HepG2 (cell line): ENCODE measurements around the gene TMEM232. TPM values are rescaled to one million over a fixed set of nuclear protein-coding genes. Genes with fewer than 3 reads are reported as not detected.

Experiments
- BRCA1 ChIP-seq: sonication (generic); formaldehyde crosslinking; IDR thresholded peaks from 2 replicates; pipeline ENCODE4 v1.4.0; 2020; ENCODE audit warnings: missing genetic modification reagents
- ELF1 ChIP-seq: sonication (generic); formaldehyde crosslinking; IDR thresholded peaks from 2 replicates; pipeline ENCODE4 v1.4.0; 2020; ENCODE audit warnings: missing genetic modification reagents
- ETV5 ChIP-seq: IDR thresholded peaks from 2 replicates; pipeline ENCODE4 v1.6.1; 2018; ENCODE audit warnings: missing biosample characterization, missing genetic modification reagents, inconsistent platforms, borderline replicate concordance
- ETV6 ChIP-seq: sonication (generic); formaldehyde crosslinking; conservative IDR thresholded peaks from 2 replicates; pipeline ENCODE4 v1.4.0; 2020; ENCODE audit warnings: missing genetic modification reagents
- GLI4 ChIP-seq: sonication (generic); formaldehyde crosslinking; IDR thresholded peaks from 2 replicates; pipeline ENCODE4 v1.5.1; 2020; ENCODE audit warnings: missing genetic modification reagents, mild to moderate bottlenecking, moderate library complexity, borderline replicate concordance
- KAT8 ChIP-seq: IDR thresholded peaks from 2 replicates; pipeline ENCODE4 v1.6.1; 2016; ENCODE audit warnings: missing genetic modification reagents, missing compliant biosample characterization
- MXI1 ChIP-seq: IDR thresholded peaks from 3 replicates; pipeline ENCODE4 v1.6.1; 2012; ENCODE audit warnings: low read depth, low read length, inconsistent platforms, borderline replicate concordance
- NFKBIZ ChIP-seq: IDR thresholded peaks from 2 replicates; pipeline ENCODE4 v1.6.1; 2018; ENCODE audit warnings: missing genetic modification reagents, missing compliant biosample characterization
- RFXAP ChIP-seq: sonication (generic); formaldehyde crosslinking; IDR thresholded peaks from 2 replicates; pipeline ENCODE4 v1.4.0; 2020; ENCODE audit warnings: missing genetic modification reagents, borderline replicate concordance
- SOX6 ChIP-seq, 2 experiments: fragments of 450-650 bp in 1 of 2; sonication (generic) in 1 of 2; formaldehyde crosslinking in 1 of 2; IDR thresholded peaks; 2 replicates each; pipeline versions ENCODE4 v1.4.0 to v1.6.1; 2017 to 2020; ENCODE audit warnings: antibody characterized with exemption in 1 of 2, mild to moderate bottlenecking in 1 of 2, missing genetic modification reagents in 1 of 2
- SP4 ChIP-seq: sonication (generic); formaldehyde crosslinking; IDR thresholded peaks from 2 replicates; pipeline ENCODE4 v1.8.1; 2023; ENCODE audit warnings: mild to moderate bottlenecking, missing genetic modification reagents
- ZNF121 ChIP-seq: sonication (generic); formaldehyde crosslinking; IDR thresholded peaks from 2 replicates; pipeline ENCODE4 v1.5.0; 2020; ENCODE audit warnings: mild to moderate bottlenecking, missing genetic modification reagents
- ZNF180 ChIP-seq: sonication (generic); formaldehyde crosslinking; IDR thresholded peaks from 2 replicates; pipeline ENCODE4 v1.4.0; 2020; ENCODE audit warnings: low read depth, missing genetic modification reagents, borderline replicate concordance
- ZNF343 ChIP-seq: sonication (generic); formaldehyde crosslinking; IDR thresholded peaks from 2 replicates; pipeline ENCODE4 v1.4.0; 2020; ENCODE audit warnings: mild to moderate bottlenecking, missing genetic modification reagents
- ZNF782 ChIP-seq: sonication (generic); formaldehyde crosslinking; IDR thresholded peaks from 2 replicates; pipeline ENCODE4 v1.4.0; 2020; ENCODE audit warnings: missing genetic modification reagents, mild to moderate bottlenecking, borderline replicate concordance
- polyA plus RNA-seq, 8 experiments: library from polyadenylated mRNA; depleted of rRNA in 3 of 8; stranded (reverse) in 7 of 8; unstranded in 1 of 8; fragments of >200 nt; fragmentation: Illumina TruSeq in 4 of 8; extraction: Trizol in 4 of 8; gene quantifications; 2 replicates each; pipeline versions ENCODE4 v1.2.1 to v1.2.3, GENCODE V29; 2011 to 2016; ENCODE audit warnings: low read depth in 4 of 8, missing spikeins in 1 of 8, mixed read lengths in 1 of 8; ENCODE audit not compliant: insufficient read depth in 1 of 8
- total RNA-seq, 5 experiments: library from RNA; depleted of rRNA; stranded (reverse); fragments of >200 nt; fragmentation: Illumina TruSeq; extraction: Trizol; gene quantifications; 2 replicates each; pipeline ENCODE4 v1.2.3, GENCODE V29; 2016; ENCODE audit warnings: low read depth in 1 of 5
- TF ChIP-seq, protein P1 (sequence below): sonication (generic); formaldehyde crosslinking; IDR thresholded peaks from 2 replicates; pipeline ENCODE4 v1.5.0; 2020; ENCODE audit warnings: mild to moderate bottlenecking, missing genetic modification reagents, borderline replicate concordance
- TF ChIP-seq, protein P2 (sequence below): sonication (generic); formaldehyde crosslinking; IDR thresholded peaks from 2 replicates; pipeline ENCODE4 v1.5.1; 2020; ENCODE audit warnings: missing genetic modification reagents, mild to moderate bottlenecking, borderline replicate concordance
- TF ChIP-seq, protein P3 (sequence below): sonication (generic); formaldehyde crosslinking; conservative IDR thresholded peaks from 2 replicates; pipeline ENCODE4 v1.5.0; 2020; ENCODE audit warnings: missing genetic modification reagents
- TF ChIP-seq, protein P4 (sequence below): sonication (generic); formaldehyde crosslinking; IDR thresholded peaks from 2 replicates; pipeline ENCODE4 v1.4.0; 2020; ENCODE audit warnings: mild to moderate bottlenecking, missing genetic modification reagents

Gene TMEM232
- total and polyA plus RNA-seq, 2 of the 13 experiments (the other 11 are each of a cell fraction or from before 2014, with no cell fraction given), result 0.29 to 0.71 TPM

DNA sequence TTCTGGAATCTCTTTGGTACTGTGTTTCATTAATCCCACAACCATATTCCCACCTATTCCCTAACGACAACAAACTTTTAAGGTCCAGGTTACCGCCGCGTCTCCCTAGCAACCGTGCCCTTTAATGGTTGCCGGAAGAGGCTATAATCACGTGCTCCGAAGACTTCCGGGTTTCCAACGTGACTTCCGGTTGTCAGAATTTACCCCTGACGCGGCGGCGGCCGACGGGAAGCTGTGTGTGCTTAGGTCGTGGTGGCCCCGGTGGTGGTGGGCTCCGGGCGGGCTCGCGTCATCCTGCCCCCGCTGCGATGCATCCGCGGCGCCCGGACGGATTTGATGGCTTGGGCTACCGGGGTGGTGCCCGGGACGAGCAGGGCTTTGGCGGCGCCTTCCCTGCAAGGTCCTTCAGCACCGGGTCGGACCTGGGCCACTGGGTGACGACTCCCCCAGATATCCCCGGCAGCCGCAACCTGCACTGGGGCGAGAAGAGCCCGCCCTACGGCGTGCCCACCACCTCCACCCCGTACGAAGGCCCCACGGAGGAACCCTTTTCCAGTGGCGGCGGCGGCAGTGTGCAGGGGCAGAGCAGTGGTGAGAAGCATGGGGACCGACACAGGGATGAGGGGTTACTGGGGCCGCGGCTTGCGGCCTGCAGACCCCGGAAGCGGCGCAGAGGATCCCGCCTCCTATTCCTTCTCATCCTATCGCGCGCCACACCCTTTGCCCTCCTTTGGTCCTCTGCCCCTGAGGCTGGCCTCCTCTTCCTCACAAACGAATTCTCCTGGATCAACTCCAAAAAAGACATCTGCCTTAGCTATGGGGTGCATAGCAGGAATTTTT, 12.6 kb upstream of the TMEM232 start, which contains the start of gene SLC25A46 (continued):
- TF ChIP-seq, protein P1, sequence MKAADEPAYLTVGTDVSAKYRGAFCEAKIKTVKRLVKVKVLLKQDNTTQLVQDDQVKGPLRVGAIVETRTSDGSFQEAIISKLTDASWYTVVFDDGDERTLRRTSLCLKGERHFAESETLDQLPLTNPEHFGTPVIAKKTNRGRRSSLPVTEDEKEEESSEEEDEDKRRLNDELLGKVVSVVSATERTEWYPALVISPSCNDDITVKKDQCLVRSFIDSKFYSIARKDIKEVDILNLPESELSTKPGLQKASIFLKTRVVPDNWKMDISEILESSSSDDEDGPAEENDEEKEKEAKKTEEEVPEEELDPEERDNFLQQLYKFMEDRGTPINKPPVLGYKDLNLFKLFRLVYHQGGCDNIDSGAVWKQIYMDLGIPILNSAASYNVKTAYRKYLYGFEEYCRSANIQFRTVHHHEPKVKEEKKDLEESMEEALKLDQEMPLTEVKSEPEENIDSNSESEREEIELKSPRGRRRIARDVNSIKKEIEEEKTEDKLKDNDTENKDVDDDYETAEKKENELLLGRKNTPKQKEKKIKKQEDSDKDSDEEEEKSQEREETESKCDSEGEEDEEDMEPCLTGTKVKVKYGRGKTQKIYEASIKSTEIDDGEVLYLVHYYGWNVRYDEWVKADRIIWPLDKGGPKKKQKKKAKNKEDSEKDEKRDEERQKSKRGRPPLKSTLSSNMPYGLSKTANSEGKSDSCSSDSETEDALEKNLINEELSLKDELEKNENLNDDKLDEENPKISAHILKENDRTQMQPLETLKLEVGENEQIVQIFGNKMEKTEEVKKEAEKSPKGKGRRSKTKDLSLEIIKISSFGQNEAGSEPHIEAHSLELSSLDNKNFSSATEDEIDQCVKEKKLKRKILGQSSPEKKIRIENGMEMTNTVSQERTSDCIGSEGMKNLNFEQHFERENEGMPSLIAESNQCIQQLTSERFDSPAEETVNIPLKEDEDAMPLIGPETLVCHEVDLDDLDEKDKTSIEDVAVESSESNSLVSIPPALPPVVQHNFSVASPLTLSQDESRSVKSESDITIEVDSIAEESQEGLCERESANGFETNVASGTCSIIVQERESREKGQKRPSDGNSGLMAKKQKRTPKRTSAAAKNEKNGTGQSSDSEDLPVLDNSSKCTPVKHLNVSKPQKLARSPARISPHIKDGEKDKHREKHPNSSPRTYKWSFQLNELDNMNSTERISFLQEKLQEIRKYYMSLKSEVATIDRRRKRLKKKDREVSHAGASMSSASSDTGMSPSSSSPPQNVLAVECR, result peak; percentile 98
- TF ChIP-seq SOX6 (IDR thresholded peaks at IDR 0.05) (no peak), SOX6 (CRISPR knock-in tag; IDR thresholded peaks at IDR 0.05) (peak; percentile 43), BRCA1 (CRISPR knock-in tag) (0 out of 2 replicates have a peak, but pooled peaks have one; percentile 46), MXI1 (peak; percentile 74; the same call in 2 of the 3 replicates), SP4 (CRISPR knock-in tag) (peak; percentile 74; the same call in 1 of the 2 replicates), NFKBIZ (CRISPR knock-in tag) (0 out of 2 replicates have a peak, but pooled peaks have one; percentile 32), ZNF343 (CRISPR knock-in tag) (peak; percentile 88), ZNF782 (peak; percentile 68; the same call in 1 of the 2 replicates), RFXAP (peak; percentile 41; the same call in 1 of the 2 replicates), GLI4 (CRISPR knock-in tag) (peak; percentile 94; the same call in 1 of the 2 replicates), ZNF180 (no peak), ELF1 (CRISPR knock-in tag) (peak; percentile 95), KAT8 (CRISPR knock-in tag) (peak; percentile 97), ETV5 (CRISPR knock-in tag) (no peak; the same call in 1 of the 2 replicates), ETV6 (CRISPR knock-in tag) (0 out of 2 replicates have a peak, but pooled peaks have one; percentile 28), ZNF121 (CRISPR knock-in tag) (0 out of 2 replicates have a peak, but pooled peaks have one; percentile 47)
- TF ChIP-seq, protein P2, sequence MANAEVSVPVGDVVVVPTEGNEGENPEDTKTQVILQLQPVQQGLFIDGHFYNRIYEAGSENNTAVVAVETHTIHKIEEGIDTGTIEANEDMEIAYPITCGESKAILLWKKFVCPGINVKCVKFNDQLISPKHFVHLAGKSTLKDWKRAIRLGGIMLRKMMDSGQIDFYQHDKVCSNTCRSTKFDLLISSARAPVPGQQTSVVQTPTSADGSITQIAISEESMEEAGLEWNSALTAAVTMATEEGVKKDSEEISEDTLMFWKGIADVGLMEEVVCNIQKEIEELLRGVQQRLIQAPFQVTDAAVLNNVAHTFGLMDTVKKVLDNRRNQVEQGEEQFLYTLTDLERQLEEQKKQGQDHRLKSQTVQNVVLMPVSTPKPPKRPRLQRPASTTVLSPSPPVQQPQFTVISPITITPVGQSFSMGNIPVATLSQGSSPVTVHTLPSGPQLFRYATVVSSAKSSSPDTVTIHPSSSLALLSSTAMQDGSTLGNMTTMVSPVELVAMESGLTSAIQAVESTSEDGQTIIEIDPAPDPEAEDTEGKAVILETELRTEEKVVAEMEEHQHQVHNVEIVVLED, result peak; percentile 60; the same call in 1 of the 2 replicates
- TF ChIP-seq, protein P3, sequence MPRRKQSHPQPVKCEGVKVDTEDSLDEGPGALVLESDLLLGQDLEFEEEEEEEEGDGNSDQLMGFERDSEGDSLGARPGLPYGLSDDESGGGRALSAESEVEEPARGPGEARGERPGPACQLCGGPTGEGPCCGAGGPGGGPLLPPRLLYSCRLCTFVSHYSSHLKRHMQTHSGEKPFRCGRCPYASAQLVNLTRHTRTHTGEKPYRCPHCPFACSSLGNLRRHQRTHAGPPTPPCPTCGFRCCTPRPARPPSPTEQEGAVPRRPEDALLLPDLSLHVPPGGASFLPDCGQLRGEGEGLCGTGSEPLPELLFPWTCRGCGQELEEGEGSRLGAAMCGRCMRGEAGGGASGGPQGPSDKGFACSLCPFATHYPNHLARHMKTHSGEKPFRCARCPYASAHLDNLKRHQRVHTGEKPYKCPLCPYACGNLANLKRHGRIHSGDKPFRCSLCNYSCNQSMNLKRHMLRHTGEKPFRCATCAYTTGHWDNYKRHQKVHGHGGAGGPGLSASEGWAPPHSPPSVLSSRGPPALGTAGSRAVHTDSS (CRISPR knock-in tag), result no peak
- TF ChIP-seq, protein P4, sequence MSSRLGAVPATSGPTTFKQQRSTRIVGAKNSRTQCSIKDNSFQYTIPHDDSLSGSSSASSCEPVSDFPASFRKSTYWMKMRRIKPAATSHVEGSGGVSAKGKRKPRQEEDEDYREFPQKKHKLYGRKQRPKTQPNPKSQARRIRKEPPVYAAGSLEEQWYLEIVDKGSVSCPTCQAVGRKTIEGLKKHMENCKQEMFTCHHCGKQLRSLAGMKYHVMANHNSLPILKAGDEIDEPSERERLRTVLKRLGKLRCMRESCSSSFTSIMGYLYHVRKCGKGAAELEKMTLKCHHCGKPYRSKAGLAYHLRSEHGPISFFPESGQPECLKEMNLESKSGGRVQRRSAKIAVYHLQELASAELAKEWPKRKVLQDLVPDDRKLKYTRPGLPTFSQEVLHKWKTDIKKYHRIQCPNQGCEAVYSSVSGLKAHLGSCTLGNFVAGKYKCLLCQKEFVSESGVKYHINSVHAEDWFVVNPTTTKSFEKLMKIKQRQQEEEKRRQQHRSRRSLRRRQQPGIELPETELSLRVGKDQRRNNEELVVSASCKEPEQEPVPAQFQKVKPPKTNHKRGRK (CRISPR knock-in tag), result no peak
